ENCODE measurements around the gene TPO. TPM values are rescaled to one million over a fixed set of nuclear protein-coding genes. Genes with fewer than 3 reads are reported as not detected.

The TPO gene
- total RNA-seq, 1 experiment from 2014 or later, result not detected

DNA sequence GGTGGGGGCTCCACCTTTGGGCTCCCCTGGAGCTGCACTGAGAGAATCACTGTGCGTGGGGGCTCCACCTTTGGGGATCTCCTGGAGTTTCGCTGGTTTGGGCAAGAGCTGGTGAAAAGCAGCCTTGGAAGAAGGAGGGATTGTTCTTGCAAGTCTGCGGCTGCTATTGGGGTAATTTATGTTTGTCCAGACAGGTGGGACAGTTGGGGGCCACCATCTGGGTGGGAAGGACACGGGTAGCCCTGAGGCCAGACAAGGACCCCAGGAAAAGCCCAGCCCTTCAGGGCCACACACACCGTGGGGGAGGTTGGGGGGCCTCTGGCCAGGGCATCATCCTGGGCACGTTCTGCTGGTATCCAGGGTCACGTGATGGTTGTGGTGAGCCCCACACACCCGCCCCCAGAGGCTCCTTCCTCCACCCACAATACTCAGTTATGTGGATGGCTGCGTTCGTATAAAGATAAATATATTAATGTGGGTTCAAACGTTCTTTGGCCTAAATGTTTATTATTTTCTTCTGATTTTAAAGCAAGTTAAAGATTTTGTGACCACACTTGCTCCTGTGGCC, 47.7 kb downstream of the TPO start:
- no TSS peak for BruUV-seq (replicated peaks)
- no peak for TF ChIP-seq CTCF (IDR thresholded peaks at IDR 0.05; ENCODE audit: unreplicated experiment)
- no peak overlapping the region for H3K4me3 Mint-ChIP-seq (ENCODE audit: low read depth, unreplicated experiment)
- no peak for DNase-seq
- no peaks in the 10 kb centered on the region for H3K27me3 Mint-ChIP-seq (ENCODE audit: unreplicated experiment)
- no peaks in the 10 kb centered on the region for H3K36me3 Mint-ChIP-seq (ENCODE audit: insufficient read depth, unreplicated experiment)
- H3K9me3 Mint-ChIP-seq (ENCODE audit: low read depth, unreplicated experiment), result peaks cover 7% of the 10 kb centered on the region
- CTCF ChIA-PET, result no interaction called here
- intact Hi-C loops (cut with micrococcal nuclease; ENCODE audit: unreplicated experiment), result no loop called here
- H3K27ac Mint-ChIP-seq (ENCODE audit: unreplicated experiment), result no peak overlapping the region
- no peaks in the 10 kb centered on the region for H3K4me1 Mint-ChIP-seq (ENCODE audit: low read depth, unreplicated experiment)

- H3K27me3 Mint-ChIP-seq (ENCODE audit: unreplicated experiment), result no peaks in the 10 kb centered on the region
- H3K4me3 Mint-ChIP-seq (ENCODE audit: low read depth, unreplicated experiment), result no peak overlapping the region
- H3K4me1 Mint-ChIP-seq (ENCODE audit: low read depth, unreplicated experiment), result no peaks in the 10 kb centered on the region
- no peaks in the 10 kb centered on the region for H3K36me3 Mint-ChIP-seq (ENCODE audit: insufficient read depth, unreplicated experiment)
- intact Hi-C loops (cut with micrococcal nuclease; ENCODE audit: unreplicated experiment), result no loop called here
- no peak for DNase-seq
- H3K27ac Mint-ChIP-seq (ENCODE audit: unreplicated experiment), result no peak overlapping the region
- no TSS peak for BruUV-seq (replicated peaks)
- peaks cover 11% of the 10 kb centered on the region for H3K9me3 Mint-ChIP-seq (ENCODE audit: low read depth, unreplicated experiment)
- CTCF ChIA-PET, result no interaction called here
- TF ChIP-seq CTCF (IDR thresholded peaks at IDR 0.05; ENCODE audit: unreplicated experiment), result no peak
These were observed 48.5 kb downstream of the TPO start for GRCh38 chr2:1461507-1462390.

- Mint-ChIP-seq H3K27ac (ENCODE audit: unreplicated experiment) (no peak overlapping the region), H3K4me1 (ENCODE audit: low read depth, unreplicated experiment) (no peaks in the 10 kb centered on the region), H3K27me3 (ENCODE audit: unreplicated experiment) (no peaks in the 10 kb centered on the region), H3K36me3 (ENCODE audit: insufficient read depth, unreplicated experiment) (no peaks in the 10 kb centered on the region), H3K4me3 (ENCODE audit: low read depth, unreplicated experiment) (no peak overlapping the region), H3K9me3 (ENCODE audit: low read depth, unreplicated experiment) (peaks cover 13% of the 10 kb centered on the region)
- intact Hi-C loops (cut with micrococcal nuclease; ENCODE audit: unreplicated experiment), result no loop called here
- no TSS peak for BruUV-seq (replicated peaks)
- DNase-seq, result no peak
- CTCF ChIA-PET, result no interaction called here
- no peak for TF ChIP-seq CTCF (IDR thresholded peaks at IDR 0.05; ENCODE audit: unreplicated experiment)
These were observed 49.7 kb downstream of the TPO start for GRCh38 chr2:1462994-1463393.

GRCh38 chr2:1472350-1472749, 59.1 kb downstream of the TPO start:
- H3K36me3 Mint-ChIP-seq (ENCODE audit: insufficient read depth, unreplicated experiment), result no peaks in the 10 kb centered on the region
- H3K27ac Mint-ChIP-seq (ENCODE audit: unreplicated experiment), result no peak overlapping the region
- no peaks in the 10 kb centered on the region for H3K4me1 Mint-ChIP-seq (ENCODE audit: low read depth, unreplicated experiment)
- CTCF ChIA-PET, result no interaction called here
- no peaks in the 10 kb centered on the region for H3K27me3 Mint-ChIP-seq (ENCODE audit: unreplicated experiment)
- peaks cover 37% of the 10 kb centered on the region for H3K9me3 Mint-ChIP-seq (ENCODE audit: low read depth, unreplicated experiment)
- no peak overlapping the region for H3K4me3 Mint-ChIP-seq (ENCODE audit: low read depth, unreplicated experiment)
- intact Hi-C loops (cut with micrococcal nuclease; ENCODE audit: unreplicated experiment), result no loop called here
- DNase-seq, result no peak
- no peak for TF ChIP-seq CTCF (IDR thresholded peaks at IDR 0.05; ENCODE audit: unreplicated experiment)
- BruUV-seq (replicated peaks), result no TSS peak

Data from Calu3 (cell line).